ENCODE results near the gene GJC1. TPM values are rescaled to one million over a fixed set of nuclear protein-coding genes. Genes with fewer than 3 reads are reported as not detected.

The GJC1 gene
- polyA plus RNA-seq, 10 donors: 17.9 to 36.6 (median 22.9) TPM

DNA sequence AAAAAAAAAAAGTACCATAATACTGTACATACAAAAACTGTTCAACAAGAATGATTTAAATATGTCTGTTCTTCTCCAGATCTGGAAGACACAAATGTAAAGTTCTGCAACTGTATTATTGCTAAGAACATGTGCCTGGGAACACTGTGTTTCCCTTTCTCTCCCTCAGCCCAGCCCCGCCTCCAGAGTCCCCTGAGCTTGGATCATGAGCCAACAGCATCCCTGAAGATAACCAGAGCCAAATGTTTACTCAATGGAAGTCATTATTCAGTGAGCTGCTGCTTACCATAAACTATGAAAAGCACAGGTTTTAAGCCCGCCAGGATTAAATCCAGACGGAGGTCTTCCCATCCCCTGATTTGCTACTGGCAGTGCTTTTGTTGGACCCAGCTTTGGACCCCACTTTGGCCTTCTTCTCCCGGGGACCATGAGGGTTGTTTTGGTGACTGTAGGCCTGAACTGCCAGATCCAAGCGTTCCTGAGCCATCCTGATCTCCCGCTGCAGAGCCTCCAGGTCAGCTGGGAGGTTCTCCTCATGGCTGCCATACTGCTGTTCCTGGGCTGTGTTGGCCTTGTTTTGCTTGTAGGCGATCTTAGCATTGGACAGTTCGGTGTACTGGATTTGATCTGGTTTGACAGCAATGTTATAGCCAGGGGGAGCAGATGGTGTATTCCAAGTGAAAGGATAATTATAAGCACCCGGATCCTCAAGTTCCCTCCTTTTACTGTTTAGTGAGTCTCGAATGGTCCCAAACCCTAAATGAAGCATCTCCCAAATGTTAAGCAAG, 25.6 kb downstream of the GJC1 start:
- peak in 2 of 3 donors; percentile 54 to 85 for DNase-seq

DNA sequence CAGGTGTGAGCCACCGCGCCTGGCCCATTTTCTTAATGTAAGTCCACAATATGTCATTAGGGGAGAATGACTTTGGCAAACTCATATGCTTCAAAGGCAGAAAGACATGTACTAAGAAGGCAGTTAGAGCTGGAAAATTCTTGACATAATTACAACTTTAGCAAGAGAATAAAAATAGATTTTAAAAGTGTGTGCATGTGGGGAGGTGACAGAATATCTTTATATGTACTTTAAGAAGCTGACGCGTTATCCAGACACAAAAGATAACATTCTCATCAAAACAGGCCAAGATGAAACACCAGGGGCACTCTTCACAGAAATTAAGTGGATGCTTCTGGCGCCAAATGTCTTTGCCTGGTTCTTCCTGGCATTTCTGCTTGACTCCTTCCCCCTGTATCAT, 28.2 kb downstream of the GJC1 start:
- no peak for DNase-seq

DNA sequence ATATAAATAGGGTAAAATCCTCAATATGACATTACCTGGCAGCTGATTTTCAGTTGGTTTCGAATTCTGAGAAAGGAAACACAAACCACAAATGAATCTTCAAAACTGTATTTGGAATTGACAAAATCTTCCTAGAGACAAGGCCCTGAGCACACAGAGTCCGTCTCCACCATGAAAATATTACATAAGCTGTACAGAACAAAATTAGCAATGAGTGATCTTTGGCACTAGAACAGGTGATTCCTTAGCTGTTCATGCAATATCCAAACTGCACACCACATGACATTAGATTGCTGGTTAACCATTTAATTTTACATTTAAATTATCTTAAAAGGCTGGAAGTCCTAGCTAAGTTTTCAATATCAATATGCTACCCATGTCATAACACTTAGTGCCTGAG, 31.7 kb downstream of the GJC1 start:
- DNase-seq: no peak

DNA sequence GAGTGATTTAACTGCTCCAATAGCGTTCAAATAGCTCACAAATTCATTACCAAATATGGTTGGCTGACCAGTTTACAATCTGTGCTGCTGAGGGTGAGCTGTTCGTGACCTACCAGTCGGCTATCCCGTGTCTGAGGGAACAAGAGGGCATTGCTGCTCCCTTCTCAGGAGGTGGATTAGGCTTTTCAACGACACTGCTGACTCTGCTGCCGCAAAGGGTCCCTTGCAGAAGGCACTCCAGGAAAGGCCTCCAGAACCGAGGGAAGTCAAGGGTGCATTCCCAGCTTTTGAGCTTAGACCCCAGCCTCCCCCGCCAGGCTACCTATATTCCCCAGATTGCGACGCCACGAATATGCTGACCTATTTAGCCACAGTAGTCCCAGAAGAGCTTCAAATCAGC, 32.3 kb downstream of the GJC1 start:
- DNase-seq: no peak

DNA sequence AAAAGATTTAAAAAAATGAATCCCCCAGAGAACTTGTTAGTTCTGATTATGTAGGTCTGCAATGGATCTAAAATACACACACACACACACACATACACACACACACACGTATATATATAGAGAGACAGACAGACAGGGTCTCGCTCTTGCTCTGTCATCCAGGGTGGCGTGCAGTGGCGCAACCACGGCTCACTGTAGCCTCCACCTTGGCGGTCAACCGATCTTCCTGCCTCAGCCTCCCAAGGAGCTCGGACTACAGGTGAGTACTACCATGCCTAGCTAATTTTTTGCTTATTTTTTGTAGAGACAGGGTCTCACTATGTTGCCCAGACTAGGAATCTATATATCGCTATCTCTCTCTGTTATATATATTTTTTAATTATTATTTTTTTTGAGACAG, 33.4 kb downstream of the GJC1 start:
- DNase-seq: no peak

DNA sequence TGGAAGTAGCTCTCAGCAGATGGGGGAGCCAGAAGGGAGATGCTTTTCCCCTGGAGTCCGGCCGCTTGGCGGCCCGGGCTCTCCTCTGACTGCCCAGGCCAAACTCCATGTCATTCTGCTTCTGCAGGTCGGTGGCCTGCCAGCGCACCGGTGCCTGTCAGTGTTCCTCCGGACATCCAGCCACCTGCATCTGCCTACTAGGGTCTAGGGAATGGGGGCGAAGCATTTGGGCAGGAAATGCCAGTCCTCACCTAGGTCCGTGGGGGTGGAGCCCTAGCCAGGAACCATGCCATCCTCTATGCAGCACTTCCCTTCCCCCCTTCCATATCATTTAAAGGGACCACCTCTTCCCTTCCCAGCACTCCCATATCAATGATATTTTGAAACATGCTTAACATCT, 34.2 kb downstream of the GJC1 start:
- DNase-seq: no peak

DNA sequence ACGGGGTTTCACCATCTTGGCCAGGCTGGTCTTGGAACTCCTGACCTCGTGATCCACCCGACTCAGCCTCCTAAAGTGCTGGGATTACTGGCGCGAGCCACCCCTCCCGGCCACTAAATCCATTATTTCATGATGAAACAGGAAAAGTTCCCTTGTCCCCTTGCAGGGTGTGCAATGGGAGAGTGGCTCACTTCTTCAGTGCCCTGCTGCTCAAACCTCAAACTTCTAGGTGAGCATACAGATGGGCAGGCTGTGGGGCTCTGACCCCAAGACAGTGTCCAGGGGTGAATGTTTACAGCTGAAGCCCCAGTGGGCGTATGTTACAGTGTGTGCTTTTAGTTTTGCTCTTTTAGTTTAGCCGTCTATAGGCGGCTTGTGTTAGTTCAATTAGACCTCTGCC, 34.7 kb downstream of the GJC1 start:
- no peak for DNase-seq

DNA sequence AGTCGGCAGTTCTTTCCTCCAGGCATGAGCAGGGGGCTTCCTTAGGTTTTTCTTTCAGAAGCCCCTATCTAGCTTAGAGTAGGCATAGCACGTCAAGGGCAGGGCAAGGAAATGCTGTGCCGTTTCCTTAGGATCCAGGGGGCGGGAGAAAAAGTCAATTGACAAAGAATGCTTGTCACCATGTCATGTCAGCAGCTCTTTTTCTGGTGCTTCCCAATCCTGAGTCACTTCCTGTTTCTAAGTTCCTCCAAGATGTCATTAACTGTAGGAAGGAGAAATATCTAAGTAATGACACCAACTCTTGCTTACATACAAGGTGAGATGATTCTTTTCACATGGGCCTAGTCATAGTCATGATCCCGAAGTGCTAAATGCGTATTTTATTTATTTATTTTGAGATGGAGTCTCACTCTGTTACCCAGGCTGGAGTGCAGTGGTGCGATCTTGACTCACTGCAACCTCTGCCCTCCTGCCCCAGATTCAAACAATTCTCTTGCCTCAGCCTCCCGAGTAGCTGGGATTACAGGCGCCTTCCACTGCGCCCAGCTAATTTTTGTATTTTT, 35.2 kb downstream of the GJC1 start:
- peak in 2 of 3 donors; percentile 70 to 89 for DNase-seq

DNA sequence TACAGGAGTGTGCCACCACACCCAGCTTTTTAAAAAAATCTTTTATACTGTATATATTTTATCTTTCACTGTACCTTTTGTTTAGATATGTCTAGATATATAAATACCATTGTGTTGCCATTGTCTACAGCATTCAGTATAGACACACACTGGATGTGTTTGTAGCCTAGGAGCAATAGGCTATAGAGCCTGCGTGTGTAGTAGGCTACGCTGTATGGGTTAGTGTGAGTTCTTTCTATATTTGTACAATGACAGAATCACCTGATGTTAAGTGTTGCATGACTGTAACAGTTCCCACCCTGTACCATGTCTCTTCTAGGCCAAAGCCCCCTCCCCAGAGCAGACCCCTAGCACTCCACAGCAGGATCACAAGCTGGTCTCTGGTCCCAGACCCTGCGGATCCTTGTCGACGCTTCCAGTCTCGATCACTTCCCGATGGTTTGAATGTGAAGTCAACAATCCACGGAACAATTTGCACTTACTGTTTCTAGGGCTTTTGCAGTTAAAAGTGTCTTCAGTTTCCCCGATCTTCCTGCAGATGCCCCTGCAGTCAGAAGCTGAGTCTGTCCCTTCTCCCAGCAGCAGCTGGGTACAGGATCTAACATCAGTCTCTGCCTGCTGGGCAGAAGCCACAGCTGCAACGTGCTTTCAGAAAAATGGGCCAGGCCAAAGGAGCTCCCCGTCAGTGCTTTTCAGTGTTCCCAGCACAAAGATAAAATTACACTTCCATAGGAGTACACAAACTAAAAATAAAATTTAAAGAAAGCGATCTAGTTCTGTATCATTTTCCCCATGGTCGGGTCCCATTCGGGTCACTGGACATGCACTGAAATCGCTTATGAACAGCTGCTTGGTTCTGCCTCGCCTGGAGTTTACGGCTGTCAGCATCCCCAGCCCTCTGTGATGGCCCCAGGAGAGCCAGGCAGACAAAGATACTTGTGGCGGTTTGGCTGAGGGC, 35.9 kb downstream of the GJC1 start:
- peak in 2 of 3 donors; percentile 52 to 78 for DNase-seq

DNA sequence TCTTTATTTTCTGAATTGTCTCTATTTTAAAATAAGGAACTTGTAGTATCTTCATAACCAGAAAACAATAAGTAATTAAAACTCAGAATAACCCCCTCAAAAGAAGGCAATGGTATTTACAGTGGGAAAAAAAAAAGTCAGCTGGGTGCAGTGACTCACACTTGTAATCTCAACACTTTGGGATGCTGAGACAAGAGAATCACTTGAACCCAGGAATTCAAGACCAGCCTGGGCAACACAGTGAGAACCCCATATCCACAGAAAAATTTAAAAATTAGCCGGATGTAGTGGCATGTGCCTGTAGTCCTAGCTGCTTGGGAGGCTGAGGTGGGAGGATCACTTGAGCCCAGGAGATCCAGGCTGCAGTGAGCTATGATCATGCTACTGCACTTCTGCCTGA, 37.8 kb downstream of the GJC1 start:
- DNase-seq: no peak

DNA sequence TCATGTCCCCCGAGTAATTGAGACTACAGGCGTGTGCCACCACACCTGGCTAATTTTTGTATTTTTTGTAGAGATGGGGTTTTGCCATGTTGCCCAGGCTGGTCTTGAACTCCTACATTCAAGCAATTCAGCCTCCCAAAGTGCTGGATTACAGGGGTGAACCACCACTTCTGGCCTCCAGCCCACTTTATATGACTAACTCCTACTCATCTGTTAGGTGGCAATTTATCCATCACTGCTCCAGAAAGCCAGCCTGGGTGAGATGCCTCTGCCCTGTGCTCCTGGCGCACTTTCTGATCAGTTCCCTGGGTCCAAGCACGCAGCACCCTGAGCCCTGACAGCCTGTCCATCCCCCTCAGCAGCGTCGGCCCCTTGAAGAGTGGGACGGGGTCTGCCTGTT, 41.9 kb downstream of the GJC1 start:
- no peak for DNase-seq

DNA sequence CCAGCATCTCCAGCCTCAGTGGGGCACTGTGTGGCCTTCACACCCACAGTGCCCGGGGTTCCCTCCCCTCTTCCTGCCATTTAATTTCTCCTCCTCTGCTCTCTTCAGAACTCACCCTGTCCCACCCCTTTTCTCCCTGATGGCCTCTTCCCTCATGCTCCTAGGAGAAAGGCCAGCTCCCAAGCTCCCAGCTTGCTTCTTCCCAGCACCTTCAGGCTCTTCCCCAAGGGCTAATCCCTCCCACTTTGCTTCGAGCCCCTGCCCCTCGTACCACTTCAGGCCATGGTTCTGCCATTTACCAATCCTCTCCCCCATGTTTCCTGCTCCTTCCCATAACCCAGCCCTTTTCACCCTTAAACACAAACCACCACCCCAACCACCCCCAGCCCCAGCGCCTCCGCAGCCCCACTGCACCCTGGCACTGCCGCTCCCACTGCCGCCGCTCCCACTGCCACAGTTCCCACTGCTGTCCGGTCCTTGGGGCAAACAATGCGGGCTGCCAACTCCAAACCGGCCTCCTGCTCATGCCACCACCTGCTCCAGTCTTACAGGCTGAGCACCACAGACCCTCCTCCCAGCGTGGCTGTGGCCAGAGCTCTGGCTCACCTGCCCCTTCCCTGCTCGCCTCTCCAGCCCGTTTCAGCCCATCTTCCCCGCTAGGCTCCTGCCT, 42.7 kb downstream of the GJC1 start:
- DNase-seq: no peak

DNA sequence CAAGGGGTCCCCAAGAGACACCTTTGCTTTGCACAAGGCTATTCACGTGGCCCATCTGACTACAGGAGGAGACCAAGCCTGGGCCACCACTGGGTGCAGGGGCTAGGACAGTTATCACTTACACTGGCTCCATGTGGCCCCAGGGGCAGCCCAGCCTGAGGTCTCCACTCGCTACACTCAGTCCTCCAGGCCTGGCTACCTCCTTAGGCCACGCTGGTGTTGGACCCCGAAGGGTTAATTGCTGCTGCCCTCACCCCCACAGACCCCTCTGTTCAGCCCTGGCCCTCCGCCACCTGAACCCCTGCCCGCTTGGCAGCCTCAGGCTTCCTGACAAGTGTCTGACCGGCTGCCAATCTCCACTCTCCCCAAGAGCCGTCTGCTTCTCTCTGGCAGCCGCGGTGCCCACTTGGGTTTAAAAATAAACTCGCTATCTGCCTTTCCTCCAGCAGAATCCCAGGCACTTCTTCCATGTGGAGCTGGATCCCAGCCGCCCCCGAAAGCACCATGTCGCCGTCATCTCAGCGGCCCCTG, 43.5 kb downstream of the GJC1 start:
- DNase-seq: no peak

DNA sequence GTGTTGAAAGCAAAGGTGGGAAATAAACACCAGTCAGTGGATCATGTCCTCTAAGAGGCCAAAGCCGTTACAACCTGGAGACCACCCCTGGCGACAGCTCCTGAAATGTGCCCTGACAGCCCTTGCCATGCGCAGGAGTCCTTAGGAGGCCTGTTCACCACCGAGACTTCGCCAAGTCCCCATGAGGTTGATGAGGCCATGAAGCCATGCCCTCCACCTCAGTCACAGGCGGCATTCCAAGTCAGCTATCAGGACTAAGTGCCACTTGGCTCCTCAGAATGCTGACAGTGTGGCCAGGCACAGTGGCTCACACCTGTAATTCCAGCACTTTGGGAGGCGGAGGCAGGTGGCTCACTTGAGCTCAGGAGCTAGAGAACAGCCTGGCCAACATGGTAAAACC, 44.2 kb downstream of the GJC1 start:
- no peak for DNase-seq

DNA sequence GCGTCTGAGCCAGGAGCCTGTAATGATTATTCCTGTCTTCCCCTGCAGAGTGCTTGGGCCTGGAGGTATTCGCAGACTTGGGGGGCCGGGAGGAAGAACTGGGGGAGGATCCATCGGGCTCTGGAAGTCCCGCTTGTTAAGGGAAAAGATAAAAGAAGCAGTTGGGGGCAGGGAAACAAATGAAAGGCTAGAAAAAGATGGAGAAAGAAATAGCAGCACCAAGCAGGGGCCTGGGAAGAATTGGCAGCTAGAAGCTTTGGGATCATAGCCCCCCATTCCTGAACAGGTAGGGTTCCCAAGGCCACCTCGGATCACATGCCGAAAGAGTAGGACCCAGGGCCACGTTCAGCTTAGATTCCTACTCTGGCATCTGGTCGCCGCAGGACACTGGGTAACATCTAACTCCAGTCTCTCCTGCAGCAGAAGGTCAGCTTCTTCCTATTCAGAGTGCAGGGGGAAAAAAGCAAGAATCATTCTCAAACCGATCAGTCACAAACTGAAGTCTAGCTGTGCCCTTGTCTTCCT, 47.7 kb downstream of the GJC1 start:
- DNase-seq: no peak

DNA sequence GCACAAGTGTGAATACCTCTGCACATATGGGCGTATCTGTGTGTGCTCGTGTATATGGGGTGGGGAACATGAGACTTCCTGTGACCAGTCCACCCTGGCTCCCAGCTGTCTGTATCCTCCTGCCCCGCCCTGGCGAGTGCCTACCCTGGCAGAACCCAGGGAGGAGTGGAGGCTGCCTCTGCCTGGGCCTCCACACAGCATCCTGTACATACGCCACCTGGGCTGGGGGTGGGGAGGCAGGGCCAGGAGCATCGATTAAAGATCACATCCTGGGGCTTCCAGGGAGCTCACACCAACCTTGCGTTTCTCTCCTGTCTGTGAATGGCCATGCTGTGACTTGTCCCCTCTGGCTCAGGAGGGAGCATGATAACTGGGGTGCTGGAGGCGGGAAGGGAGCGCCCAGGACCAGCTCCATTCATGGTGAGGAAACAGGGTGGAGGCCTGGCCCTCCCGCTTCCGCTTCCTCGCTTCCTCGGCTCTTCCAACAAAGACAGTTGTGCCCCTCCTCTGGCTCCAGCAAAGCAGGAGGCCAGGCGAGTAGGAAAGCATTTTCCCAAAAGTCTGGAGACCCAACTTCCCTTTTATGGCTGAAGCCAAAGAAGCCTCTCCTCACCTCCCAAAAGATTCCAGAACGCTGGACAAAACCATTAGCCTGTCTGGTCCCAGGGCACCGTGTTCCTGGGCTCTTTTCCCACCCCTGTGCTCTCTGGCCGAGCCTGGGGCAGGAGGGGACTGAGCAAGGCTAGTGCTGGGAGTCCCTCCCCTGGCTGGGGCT, 48.3 kb downstream of the GJC1 start:
- DNase-seq: peak in 2 of 3 donors; percentile 73 to 82

DNA sequence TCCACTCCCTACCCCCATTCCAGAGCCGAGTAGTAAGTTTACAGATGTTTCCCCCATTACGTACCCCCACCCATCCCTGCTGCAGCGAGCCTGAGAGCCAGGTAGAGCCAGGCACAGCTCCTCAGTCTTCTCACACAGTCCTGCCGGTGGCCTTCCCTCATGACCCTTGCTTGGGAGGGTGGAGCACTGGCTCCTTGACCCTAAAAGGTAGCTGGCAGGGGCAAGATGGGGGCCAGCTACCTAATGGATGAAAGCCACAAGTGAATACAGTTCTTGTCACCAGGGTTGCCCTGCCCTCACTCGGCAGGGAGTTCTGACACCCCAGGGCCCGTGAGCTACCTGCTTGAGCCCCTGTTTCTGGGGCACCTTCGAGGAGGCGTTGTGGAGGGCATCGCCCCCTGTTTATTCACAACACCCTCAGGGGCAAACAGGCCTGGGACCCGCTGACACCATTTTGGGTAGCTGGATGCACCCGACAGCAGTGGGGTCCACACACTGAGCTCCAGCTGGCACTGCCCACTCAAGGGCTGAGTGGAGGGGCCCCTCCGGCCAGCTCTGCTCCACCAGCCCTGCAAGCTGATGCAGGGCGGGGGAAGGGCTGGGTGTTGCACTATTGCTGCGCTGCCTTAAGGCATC, 49.1 kb downstream of the GJC1 start:
- DNase-seq: no peak

DNA sequence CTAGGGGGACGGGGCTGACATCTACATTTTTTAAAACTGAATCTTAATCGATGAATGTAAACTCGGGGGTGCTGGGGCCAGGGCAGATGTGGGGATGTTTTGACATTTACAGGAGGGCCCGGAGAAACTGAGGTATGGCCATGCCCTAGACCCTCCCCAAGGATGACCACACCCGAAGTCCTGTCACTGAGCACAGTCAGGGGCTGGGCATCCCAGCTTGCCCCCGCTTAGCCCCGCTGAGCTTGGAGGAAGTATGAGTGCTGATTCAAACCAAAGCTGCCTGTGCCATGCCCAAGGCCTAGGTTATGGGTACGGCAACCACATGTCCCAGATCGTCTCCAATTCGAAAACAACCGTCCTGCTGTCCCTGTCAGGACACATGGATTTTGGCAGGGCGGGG, 49.9 kb downstream of the GJC1 start:
- no peak for DNase-seq

DNA sequence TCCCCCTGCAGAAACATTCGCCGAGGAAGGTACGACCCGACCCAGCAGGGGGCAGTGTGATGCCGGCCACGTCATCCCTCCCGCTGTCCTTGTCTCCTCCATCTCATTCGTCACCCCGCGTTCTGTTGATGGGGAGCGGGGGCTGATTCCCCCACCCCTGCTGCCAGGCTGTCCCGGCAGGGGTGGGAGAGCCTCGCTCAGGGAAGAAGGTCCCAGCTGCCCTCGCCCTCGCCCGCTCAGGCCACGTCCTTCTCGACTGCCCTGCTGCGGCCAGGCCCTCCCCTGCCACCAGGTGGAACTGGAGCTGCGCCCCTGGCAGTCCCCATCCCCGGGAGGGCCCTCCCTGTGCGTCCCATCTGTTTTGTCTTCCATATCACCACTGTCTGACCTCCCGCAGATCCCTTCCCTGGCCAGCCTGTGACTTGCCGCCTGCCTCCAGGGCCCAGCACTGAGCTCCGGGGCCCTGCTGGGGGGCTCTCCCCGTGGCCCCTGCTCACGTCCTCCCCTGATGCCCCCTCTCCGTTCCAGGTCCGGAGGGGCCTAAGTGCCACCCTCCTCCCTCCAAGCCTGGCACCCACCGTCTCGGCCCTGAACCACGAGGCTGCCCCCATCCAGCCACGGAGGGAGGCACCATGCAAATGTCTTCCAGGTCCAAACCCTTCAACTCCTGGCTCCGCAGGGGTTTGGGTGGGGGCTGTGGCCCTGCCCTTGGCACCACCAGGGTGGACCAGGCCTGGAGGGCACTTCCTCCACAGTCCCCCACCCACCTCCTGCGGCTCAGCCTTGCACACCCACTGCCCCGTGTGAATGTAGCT, 50.7 kb downstream of the GJC1 start:
- DNase-seq: peak; percentile 78 to 95 (median 88)
